Islet of Langerhans (tissue), 1 donor: ENCODE measurements around the gene LIF.
"Not testable (repeated sequence)": the region's sequence is repeated elsewhere in the genome, so short reads cannot be mapped to it uniquely, and the experiment has no call there.

ENCODE experiments used
- FAIRE-seq: peaks from one replicate; lab custom pipeline; 2011; peaks lifted over from hg19 to GRCh38; lab: Jason Lieb, UNC

LIF gene

DNA sequence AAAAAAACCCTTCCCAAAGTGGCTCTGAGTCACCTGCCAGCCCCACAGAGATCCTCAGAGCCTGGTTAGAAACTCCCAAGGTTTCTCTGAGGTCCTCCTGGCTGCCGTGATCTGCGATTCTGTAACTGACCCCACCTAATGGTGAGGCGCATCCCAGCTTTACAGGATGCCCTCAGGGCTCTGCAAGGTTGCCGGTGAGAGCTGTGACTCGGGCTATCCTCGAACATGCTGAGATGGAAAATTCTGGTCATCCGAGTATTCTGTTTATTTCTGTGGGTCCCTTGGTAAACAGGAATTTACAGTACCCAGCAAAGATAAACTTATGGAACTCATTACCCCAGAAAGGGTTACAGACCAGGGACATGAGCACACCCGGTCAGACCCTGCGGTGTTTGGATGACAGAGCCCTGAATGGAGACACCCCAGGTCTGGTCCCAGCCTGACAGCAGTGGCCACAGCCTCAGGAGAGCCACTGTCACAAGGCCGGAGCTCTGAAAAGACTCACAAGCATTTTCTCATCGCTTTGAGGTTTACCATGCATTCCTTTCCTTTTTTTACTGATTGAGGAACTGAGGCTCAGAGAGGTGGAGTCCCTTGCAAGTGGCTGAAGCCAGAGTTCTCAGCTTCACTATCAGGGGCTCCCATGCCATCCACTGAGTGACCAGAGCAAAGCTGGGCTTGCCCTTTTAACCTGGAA is 22.2 kb downstream of the LIF start:
- FAIRE-seq: no peak

DNA sequence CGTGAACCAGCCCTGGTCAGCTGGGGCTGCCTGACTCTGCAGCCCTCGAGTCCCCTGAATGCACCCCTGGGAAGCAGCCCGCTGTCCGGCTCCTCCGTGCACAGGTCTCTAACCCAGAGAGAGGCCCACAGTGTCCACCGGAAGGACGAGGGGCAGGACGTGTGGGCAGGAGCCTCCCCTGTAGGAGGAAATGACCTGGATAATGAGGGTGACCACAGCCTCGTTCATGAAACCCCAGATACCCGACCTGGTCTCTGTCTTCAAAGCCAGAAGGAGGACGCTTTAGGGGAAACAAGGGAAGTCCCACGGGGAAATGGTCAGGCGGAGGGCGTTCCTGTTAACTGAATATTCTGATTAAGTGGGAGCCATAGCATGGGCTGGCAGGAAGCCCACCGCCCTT is 23.3 kb downstream of the LIF start:
- FAIRE-seq: no peak

DNA sequence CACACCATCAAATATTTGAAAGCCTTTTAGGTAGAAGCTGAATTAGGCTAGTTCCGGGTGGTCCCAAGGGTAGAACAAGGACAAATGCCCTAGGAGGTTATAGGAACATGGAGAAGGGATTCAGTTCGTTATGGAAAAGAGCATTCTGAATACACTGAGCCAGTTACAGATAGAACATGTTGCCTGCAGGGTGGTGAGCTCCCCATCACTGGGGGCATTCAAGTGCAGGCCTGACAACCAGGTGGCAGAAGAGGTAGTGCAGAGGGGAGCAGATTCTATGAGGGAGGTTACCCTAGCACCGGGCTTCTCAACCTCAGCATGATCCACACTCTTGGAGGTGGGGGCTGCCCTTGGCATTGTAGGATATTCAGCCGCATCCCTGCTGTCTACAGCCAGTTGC is 24.2 kb downstream of the LIF start:
- no peak for FAIRE-seq

GRCh38 chr22:30221121-30221992 is 25.2 kb downstream of the LIF start:
- FAIRE-seq: no peak

- no peak for FAIRE-seq
Measured at GRCh38 chr22:30220338-30221012, 26.1 kb downstream of the LIF start.

DNA sequence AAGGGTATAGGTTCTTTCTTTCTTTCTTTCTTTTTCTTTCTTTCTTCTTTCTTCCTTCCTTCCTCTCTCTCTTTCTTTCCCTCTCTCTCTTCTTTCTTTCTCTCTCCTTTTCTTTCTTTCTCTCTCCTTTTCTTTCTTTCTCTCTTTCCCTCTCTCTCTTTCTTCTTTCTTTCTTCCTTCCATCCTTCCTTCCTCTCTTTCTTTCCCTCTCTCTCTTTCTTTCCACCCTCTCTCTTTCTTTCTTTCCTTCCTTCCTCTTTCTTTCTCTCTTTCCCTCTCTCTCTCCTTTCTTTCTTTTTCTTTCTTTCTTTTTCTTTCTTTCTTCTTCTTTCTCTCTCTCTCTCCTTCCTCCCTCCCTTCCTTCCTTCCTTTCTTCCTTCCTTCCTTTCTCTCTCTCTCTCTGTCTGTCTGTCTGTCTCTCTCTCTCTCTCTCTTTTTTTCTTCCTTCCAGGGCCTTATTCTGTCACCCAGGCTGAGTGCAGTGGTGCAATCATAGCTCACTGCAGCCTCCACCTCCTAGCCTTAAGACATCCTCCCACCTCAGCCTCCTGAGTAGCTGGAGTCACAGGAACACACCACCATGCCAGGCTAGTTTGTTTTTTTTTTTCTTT is 26.8 kb downstream of the LIF start:
- no peak for FAIRE-seq

DNA sequence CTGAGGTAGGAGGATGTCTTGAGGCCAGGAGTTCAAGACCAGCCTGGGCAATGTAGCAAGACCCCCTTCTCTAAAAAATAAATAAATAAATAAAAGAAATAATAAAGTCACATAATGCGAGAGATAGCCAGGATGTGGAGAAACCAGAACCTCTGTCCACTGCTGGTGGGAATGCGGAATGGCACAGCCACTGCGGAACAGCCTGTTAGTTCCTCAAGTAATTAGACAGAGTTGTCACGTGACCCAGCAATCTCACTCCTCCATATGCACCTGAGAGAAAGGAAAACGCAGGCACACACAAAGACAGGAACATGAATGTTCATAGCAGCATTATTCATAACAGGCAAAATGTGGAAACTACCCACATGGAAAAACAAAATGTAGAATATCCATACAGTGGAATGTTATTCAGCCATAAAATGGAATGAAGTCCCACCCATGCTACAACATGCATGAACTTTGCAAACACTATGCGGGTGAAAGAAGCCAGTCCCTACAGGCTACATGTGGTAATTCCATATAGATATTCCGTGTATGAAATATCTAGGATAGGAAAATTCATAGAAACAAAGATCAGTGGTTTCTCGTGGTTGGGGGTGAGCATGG is 27.4 kb downstream of the LIF start:
- no peak for FAIRE-seq

DNA sequence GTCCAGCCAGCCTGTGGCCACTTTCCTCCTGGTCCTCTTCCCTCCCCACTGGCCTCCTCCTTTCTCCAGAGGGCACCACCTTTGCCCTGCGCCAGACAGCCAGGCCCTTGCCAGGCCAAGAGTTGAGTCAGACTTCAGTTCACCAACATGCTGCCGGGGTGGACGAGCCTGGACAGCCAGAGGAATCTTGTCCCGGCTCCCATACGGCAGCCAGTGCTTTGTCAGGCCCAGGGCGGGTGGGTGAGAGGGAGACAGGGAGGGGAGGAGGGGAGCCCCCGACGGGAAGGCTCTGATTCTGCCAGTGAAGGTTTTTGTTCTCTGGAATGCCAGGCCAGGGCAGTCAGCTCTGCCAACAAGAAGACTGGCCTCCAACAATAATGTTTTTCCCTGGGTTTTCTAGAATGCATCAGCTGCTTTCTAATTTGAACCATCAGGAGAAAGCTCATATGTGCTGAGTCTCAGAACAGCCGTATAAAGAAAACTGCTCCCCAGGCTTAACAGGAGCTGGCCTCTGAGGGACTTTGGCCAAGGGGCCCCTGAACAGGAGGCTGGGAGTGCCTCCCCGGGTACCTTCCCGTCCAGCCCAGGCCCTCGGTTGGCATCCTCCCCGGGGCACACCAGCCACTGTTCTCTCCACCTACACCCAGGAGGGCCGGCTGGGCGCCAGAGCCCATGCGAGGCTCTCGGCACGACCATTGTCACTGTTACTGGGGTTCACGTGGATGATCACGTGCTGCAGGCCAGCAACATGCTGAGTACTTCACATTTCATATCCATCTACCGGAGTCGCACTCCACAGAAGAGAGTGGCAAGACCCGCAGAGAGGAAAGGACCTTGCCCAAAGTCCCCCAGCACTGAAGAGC is 28.6 kb downstream of the LIF start:
- FAIRE-seq: no peak

- no peak for FAIRE-seq
Measured at GRCh38 chr22:30216710-30217109, 29.8 kb downstream of the LIF start.

DNA sequence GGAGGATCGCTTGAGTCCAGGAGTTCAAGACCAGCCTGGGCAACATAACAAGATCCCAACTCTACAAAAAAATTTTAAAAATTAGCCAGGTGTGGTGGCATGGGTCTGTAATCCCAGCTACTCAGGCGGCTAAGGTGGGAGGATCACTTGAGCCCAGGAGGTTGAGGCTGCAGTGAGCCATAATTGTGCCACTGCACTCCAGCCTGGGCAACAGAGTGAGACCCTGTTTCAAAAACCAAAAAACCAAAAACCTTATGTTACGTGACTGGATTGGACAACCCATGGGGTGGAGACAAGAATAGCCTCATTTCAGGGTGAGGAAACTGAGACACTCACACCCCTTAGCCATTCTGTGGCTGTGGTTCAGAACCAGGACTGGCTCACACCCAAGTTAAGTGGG is 30.3 kb downstream of the LIF start:
- FAIRE-seq: not testable (repeated sequence)

- FAIRE-seq: no peak
Measured at GRCh38 chr22:30214703-30215407, 31.7 kb downstream of the LIF start.

GRCh38 chr22:30212996-30213441 is 33.5 kb downstream of the LIF start:
- FAIRE-seq: no peak

- no peak for FAIRE-seq
Measured at GRCh38 chr22:30212363-30212995, 34.1 kb downstream of the LIF start.

DNA sequence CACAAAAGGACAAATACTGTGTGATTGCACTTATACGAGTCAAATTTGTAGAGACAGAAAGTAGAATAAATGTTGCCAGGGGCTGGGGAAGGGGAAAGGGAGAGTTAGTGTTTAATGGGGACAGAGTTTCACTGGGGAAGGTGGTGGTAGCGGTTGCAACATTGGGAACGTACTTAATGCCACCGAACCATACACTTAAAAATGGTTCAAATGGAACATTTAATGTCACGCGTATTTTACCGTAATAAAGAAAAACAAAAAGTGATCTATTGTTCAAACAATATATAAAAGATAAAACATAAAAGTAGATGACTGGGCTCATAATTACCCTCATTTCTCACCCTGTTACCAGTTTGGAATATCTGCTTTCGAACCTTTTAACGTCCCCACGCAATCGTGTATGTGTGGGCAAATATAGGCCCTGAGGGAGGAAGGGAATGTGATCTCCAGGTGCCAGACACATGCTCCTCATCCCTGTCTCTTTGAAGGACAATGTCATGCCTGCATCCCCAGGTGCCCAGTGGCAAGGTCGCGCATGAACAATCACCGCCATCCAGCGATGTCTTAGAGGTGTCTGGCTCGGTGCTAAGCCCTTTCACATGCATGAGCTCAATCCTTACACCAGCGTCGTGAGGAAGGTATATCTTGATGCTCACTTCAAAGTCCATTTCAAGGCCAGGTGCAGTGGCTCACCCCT is 35.3 kb downstream of the LIF start:
- no peak for FAIRE-seq

DNA sequence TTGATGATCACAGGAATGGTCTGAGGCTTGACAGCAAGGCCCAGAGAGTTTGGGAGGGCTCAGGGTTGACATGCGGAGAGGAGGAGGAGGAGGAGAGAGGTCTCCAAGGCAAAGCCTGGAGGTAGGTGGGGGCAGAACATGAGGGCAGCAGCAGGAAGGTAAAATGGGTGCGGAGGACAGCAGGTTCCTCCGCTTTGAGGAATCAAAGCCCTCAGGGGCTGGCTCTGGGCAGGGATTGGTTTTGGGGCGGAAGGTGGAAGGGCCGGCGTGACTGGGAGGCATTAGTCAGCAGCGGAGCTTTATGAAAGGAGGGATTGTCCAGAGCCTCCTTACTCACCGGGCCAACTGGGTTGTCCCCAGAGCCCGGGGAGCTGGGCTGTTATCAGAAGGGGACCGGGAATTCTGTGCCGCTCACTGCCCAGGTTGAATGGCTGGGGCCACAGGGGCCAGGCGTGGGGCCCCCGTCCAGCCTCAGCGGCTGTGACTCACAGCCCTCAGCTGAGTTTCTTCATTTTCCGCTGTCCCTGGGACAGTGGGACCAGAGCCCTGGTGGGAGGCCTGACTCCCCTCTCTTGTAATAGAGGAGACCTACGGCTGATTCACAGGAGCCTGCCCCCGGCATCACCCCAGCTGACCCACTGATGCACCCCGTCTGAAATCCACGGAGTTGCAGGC is 36.2 kb downstream of the LIF start:
- no peak for FAIRE-seq

- FAIRE-seq: no peak
Measured at GRCh38 chr22:30209642-30210041, 36.9 kb downstream of the LIF start.

- no peak for FAIRE-seq
Measured at GRCh38 chr22:30208631-30209603, 37.6 kb downstream of the LIF start.

DNA sequence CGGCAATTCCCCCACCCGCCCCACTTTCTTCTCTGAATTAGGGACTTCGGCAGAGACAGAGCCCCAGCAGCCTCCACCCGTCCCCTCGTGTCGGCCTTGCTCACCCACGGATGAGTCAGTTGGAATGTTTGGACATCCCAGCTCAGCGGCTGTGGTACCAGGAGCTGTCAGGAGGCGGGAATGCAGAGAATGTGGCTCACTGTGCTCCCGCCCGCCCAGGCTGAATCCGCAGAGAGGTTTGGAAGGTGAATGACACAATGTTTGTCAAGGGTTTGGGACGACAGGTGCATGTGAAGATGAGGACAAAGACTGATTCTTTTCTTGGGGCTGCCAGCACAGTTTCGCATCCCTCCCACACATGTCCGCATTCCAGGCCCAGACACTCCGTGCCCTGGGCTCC is 39.6 kb downstream of the LIF start:
- FAIRE-seq: no peak
